Stimulated activated CD4-positive, alpha-beta T cell treated with anti-CD3 and anti-CD28 coated beads, Interleukin-15, amount 100 ng/mL, for 24 hours (primary cell): ENCODE results near the gene ODC1.
A peak's percentile ranks its signal among the peaks of the same experiment; 100 is the strongest.
"Not testable (repeated sequence)": the region's sequence is repeated elsewhere in the genome, so short reads cannot be mapped to it uniquely, and the experiment has no call there.

Source experiments
- DNase-seq: peaks from one replicate; pipeline ENCODE4 v3.0.0-alpha.2; 2020

The ODC1 gene

GRCh38 chr2:10477443-10478297 is 29.5 kb upstream of the ODC1 start:
- DNase-seq: peak; percentile 18

- DNase-seq: no peak
Observed at GRCh38 chr2:10476723-10477442, 28.8 kb upstream of the ODC1 start.

- DNase-seq: no peak
Observed at GRCh38 chr2:10475811-10476660, 27.9 kb upstream of the ODC1 start.

- no peak for DNase-seq
Observed at GRCh38 chr2:10475221-10475722, 27.1 kb upstream of the ODC1 start.

GRCh38 chr2:10473121-10473756 is 25.1 kb upstream of the ODC1 start:
- no peak for DNase-seq

- DNase-seq: no peak
Observed at GRCh38 chr2:10471955-10472354, 23.8 kb upstream of the ODC1 start.

GRCh38 chr2:10471046-10471571 is 23.0 kb upstream of the ODC1 start:
- no peak for DNase-seq

- no peak for DNase-seq
Observed at GRCh38 chr2:10469955-10470608, 22.0 kb upstream of the ODC1 start.

GRCh38 chr2:10469301-10469700 is 21.2 kb upstream of the ODC1 start:
- DNase-seq: no peak

- DNase-seq: no peak
Observed at GRCh38 chr2:10467401-10467800, 19.3 kb upstream of the ODC1 start.

- DNase-seq: no peak
Observed at GRCh38 chr2:10466801-10467200, 18.7 kb upstream of the ODC1 start.

GRCh38 chr2:10465910-10466309 is 17.8 kb upstream of the ODC1 start:
- no peak for DNase-seq

- DNase-seq: no peak
Observed at GRCh38 chr2:10462178-10463083, 14.3 kb upstream of the ODC1 start.

GRCh38 chr2:10460366-10460796 is 12.3 kb upstream of the ODC1 start:
- DNase-seq: no peak

- DNase-seq: no peak
Observed at GRCh38 chr2:10457846-10458598, 9.9 kb upstream of the ODC1 start.

GRCh38 chr2:10457195-10457594 is 9.1 kb upstream of the ODC1 start:
- DNase-seq: not testable (repeated sequence)

- no peak for DNase-seq
Observed at GRCh38 chr2:10454505-10454904, 6.4 kb upstream of the ODC1 start.

GRCh38 chr2:10453905-10454298 is 5.8 kb upstream of the ODC1 start:
- no peak for DNase-seq

GRCh38 chr2:10452956-10453904 is 5.1 kb upstream of the ODC1 start:
- DNase-seq: no peak
